Nucleus accumbens (tissue), 56 donors: ENCODE results near the gene CXCL11.
"Not testable (repeated sequence)": the region's sequence is repeated elsewhere in the genome, so short reads cannot be mapped to it uniquely, and the experiment has no call there.

Experiments used
- DNase-seq, 56 donors: peaks; one replicate each; lab custom pipeline; 2025; lab: John Stamatoyannopoulos, UW

Gene CXCL11

DNA sequence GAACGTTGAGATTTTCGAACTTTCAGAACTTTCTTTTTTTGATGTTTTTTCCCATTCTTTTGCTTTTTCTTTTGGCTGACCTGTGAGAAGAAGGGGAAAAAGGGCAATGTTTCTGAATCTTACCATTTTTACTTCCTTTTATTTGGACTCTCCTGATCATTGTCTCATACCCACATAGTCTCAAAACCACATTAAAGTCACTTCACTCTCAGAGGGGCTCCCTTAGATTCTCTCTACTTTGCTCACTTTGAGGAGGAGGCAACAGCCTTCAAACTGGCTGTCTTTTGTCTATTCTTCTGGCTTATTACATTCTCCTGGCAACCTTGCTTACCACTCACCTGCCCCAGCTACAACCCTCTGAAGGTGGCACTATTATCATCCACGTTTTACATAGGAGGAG lies 32.2 kb downstream of the CXCL11 start:
- no peak for DNase-seq

DNA sequence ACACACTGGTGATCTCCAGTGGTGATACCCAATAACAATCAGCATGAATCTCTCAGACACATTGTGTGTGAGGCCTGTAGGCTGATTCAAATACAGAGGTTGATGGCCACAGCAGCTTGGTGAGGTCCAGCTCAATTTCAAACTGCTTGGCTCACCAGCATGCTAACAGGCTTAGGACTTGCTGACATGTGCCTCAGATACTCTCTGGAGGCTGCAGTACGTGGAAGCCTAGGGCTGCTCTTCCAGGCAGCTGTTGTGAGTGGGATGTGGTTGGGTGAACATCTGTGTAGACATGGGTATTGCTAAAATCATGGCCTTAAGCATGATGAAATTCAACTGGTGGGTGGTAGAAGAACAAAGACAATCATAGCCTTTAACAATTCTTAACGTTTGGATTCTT lies 32.8 kb downstream of the CXCL11 start:
- DNase-seq: no peak

DNA sequence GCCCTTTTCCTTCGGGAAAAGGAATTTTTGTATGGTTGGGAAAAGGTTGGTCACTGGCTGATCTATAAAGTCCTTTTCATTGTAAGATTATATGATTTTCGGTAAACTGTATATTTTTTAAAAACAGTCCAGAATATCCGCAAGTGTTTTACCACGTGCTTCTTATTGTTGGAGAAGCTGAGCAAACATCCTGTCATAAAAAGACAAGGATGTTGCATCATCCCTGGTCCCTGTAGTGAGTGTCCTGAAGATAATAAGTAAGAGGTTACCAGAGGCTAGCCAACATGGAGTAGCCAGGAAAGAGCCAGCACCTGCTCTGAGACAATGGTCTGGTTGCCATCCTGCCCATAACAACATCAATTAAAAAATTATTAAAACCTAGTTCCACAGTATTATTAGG lies 33.7 kb downstream of the CXCL11 start:
- DNase-seq: no peak

DNA sequence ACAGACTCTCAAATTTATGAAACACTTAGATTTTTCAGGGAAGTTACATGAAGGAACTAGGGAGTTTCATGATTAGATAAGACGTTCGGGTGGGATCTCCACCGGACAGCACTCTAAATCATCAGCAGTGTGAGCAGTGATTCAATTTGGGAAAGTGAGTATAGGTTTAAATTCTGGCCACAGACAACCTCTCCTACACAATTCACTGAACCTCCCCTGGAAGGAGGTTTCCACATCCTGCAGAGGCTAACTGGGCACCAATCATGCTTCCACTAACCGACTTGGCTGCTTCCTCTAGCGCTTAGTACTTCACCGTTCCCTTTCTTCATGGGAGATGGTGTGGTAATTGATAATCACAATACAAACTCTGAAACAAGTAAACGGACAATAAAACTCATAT lies 34.2 kb downstream of the CXCL11 start:
- no peak for DNase-seq

DNA sequence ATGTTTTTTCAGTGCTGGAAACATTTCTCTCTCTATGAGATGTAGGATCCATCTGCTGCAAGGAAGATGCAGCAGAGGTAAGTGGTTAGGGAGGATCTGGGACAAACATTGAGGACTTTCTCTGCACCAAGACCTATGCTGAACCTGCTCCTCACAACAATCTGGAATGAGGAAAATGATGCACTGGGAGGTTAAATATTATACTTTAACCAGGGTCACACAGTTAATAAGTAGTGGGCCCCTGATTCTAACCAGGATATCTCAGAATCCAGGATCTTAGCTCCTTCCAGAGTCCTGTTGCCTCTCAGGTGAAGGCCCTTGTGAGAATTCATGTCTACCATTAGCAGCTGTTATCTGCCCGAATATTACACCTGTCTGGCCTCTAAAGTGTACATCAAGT lies 35.6 kb downstream of the CXCL11 start:
- DNase-seq: no peak

DNA sequence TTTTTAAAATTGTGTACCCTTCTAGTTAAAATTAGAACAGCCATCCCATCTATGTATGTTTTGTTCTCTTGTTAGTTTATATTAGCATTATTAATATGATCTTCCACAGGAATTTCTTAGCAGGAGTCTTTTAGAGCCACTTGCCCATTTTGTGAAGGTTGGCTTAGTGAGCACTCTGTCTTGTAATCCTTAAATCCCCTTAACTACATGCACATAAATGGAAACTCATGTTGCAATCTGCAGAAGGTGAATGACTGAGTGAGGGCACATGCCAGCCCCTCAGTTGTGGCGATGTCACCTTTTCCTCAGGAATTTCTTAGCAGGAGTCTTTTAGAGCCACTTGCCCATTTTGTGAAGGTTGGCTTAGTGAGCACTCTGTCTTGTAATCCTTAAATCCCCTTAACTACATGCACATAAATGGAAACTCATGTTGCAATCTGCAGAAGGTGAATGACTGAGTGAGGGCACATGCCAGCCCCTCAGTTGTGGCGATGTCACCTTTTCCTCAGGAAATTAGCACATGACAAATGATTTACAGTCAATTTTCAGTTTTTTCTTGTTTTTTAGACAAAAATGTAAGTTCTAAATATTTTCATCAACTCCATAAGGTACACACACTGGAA lies 37.2 kb downstream of the CXCL11 start:
- not testable (repeated sequence) for DNase-seq

DNA sequence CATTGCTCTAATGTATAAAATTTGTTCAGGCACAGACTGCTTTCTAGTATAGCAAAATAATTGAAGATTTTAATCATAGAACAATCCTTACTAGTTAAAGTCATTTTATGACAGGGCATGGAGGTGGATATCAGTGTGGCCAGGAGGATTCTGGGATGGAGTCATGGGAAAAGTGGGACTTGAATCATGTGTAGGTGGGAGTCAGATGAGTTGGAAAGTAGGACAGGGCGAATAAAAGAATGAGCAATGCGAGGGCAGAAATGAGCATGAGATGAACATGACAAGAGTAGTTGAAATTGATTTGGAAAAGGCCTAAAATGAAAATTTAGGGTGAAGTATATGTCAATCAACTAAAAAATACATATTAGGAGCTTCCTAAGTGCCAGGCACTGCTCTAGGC lies 37.9 kb downstream of the CXCL11 start:
- peak in 12 of 56 donors; percentile 9 to 48 (median 33) for DNase-seq

DNA sequence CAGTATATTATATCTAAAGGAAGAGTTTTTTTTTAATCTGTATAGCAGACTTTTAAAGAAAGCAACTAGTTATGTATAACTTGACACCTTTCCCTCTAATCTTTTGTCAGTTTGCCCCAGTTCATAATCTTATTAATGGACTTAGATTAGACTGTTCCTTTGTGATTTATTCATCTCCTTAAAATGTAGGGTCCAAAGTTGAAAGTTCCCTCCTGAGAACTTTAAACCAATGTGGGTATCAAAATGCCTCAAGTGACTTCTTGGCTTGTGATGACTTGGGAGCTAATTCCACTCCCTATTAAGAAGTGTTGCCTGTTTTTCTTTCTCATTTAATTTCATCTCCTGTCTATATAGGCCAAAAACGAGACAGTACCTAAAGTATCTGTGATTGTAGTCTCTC lies 38.8 kb downstream of the CXCL11 start:
- no peak for DNase-seq

DNA sequence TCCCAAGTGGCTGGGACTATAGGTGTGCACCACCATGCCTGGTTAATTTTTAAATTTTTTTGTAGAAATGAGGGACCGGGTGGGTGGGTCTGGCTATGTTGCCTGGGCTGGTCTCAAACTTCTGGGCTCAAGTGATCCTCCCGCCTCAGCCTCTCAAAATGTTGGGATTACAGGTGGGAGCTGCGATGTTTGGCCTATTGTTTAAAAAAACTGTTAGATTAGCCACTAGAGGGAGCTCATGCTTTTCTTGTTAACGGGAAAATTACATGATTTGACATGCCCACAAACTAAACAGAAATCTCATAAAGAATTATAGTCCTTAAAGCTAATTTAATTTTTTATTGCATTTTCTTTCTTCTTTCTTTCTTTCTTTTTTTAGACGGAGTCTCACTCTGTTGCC lies 40.1 kb downstream of the CXCL11 start:
- DNase-seq: peak in 3 of 56 donors; percentile 10 to 14 (median 13)

DNA sequence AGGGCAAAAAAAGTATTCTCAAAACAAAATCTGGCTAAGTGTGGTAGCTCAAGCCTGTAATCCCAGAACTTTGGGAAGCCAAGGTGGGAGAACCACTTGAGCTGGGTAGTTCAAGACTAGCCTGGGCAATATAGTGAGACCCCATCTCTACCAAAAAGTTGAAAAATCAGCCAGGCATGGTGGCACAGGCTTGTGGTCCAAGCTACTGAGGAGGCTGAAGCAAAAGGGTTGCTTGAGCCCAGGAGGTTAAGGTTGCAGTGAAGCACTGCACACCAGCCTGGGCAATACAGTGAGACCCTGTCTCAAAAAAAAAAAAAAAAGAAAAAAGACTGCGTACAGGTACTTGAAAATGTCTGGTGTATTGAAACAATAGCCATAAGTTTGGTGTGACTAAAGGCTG lies 43.4 kb downstream of the CXCL11 start:
- no peak for DNase-seq

DNA sequence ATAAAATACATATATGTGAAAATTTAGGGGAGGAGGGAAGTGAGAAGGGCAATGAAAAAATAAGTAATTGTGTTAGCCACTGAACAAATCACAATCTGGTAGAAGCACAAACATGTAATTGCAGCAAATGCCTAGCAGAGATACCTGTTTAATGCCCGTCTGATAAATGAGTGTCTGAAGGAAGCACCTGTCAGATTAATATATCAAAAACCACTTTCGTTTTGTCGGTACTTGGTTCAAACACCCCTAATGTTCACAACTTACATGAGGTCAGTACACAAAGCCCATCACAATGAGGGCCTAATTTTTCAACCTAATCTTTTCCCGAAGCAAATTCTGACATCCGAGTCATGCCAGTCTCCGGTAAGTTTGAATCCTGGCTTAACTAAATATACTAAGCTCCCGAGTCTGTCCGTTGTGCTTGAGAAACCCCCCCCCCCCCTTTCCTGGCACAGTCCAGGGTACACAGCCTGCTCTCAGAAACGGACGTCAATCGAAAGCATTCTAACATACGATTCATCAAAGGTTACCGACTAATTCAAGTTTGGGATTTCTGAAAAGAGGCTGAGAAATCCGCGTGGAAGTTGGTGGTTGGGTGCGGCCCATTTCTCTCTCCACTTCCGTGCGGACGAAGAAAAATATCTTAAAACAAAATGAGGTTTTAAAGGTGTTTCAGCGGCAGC lies 45.9 kb downstream of the CXCL11 start:
- no peak for DNase-seq

DNA sequence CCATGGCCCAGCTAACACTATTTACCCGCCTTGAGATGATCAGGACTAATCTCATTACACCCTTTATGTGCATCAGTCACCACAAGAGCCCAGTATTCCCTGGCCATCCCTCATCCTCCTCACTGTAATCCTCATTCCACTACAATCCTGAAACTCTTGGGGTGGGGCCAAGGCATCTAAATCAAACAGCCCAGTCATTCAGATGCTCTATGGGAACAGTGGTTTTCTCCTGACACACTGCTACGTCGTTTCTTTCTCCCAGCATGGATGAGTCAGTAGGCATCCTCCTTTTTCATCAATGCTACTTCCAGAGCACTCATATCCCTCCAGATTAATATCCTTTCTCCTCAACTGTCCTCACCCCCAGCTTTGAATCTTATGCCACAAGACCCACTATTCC lies 50.8 kb downstream of the CXCL11 start:
- no peak for DNase-seq
